D721Med (cell line): ENCODE measurements around the gene GPAT3.

Source experiments
- DNase-seq: peaks from one replicate; pipeline ENCODE4 v3.0.0; 2011; ENCODE audit warnings: low spot score; ENCODE audit not compliant: insufficient read length
- FAIRE-seq: peaks from 2 replicates; lab custom pipeline; 2011; peaks lifted over from hg19 to GRCh38; lab: Jason Lieb, UNC
- TF ChIP-seq, protein P1 (sequence below): IDR thresholded peaks from 2 replicates; pipeline ENCODE4 v1.5.1; 2012; ENCODE audit warnings: mild to moderate bottlenecking, control low read depth; ENCODE audit not compliant: insufficient read depth; ENCODE audit errors: missing control alignments

The GPAT3 gene

DNA sequence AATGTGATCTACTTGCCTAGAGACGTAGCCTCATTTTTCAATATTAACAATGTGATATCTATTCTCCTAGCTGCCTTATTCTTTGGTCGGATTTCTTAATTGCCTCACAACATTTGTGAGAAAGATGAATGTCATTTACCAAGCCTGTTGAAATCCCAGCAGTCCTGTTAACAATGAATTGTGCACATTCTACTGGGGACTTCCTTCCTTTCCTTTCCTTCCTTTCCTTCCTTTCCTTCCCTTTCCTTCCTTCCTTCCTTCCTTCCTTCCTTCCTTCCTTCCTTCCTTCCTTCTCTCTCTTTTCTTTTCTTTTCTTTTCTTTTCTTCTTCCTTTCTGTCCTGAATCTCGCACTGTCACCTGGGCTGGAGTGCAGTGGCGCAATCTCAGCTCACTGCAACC, 107.1 kb downstream of the GPAT3 start:
- DNase-seq (no peak), FAIRE-seq (no peak)
- TF ChIP-seq, protein P1, sequence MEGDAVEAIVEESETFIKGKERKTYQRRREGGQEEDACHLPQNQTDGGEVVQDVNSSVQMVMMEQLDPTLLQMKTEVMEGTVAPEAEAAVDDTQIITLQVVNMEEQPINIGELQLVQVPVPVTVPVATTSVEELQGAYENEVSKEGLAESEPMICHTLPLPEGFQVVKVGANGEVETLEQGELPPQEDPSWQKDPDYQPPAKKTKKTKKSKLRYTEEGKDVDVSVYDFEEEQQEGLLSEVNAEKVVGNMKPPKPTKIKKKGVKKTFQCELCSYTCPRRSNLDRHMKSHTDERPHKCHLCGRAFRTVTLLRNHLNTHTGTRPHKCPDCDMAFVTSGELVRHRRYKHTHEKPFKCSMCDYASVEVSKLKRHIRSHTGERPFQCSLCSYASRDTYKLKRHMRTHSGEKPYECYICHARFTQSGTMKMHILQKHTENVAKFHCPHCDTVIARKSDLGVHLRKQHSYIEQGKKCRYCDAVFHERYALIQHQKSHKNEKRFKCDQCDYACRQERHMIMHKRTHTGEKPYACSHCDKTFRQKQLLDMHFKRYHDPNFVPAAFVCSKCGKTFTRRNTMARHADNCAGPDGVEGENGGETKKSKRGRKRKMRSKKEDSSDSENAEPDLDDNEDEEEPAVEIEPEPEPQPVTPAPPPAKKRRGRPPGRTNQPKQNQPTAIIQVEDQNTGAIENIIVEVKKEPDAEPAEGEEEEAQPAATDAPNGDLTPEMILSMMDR, result no peak

DNA sequence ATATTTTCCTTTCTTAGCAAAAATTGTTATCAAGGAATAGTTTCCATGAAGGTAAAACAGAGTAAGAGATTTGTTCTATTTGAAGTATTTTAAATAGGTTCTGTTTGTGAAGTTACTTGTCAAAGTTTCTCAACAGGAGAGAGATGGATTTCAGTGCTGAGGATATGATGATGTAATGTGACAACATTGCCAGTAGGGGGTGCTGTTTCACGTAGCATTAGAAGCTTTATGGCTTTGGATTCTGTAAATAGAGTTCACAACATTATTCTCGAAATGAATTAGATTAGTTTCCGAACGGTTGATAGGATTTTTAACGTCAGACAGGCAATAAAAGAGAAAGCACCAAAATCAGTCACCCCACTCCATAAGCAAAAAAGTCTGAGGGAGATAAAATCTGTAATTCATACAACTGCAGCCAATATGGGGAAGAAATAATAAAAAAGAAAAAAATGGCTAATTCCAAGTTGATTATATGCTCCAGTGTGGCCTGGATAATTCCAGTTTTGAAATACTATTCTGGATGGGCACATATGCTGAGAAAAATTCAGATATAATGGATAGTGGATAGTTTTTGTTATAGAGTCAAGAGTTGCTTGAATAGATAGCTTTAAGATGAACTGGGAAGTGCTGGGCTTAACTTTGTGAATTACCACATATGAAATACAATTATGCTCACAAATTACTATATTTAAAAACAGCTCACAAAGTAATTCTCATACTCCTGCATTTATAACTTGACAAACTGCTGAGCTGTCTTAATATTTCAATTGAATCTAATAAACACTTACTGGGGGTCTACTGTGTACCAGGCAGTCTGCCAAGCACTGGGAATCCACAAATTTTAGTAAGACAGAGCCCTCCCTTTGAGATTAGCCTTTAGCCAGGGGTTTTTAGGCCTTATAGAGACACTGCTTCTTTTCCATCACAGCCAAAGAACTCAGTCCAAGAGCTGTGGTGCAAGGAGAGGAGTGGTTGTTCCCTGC, 109.1 kb downstream of the GPAT3 start:
- TF ChIP-seq, protein P1, result peak; percentile 98
- DNase-seq (no peak), FAIRE-seq (peak; percentile 94)

DNA sequence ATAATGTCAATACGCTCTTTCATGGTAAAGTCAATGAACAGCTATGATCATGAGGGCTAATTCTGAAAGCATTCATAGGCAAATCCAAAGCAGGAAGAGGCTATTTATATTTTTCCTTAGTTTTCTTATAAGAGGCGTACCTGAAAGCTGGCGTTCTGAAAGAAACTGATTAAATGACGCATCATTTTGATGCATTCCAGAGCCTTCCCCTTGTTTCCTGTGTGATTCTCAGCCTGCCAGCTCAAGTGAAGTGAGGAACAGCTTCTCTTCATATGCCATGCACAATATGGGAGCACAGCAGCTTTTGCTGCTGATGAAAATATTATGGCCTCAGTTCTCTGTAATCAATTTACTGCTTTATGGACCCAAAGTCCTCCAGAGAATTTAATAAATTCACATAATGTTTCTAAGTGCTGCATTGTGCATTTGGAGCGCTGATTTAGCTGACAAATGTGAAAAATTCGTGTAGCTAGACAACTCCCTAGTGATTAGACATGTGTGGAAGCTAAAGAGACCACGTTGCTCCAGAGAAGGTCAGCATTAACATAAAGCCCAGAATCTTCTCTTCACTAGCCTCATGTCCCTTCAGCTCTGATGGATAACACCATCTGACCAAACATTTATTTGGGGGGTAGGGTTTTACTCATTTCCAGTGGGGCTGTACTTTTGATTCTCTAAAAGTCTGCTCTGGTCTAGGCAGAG, 110.8 kb downstream of the GPAT3 start:
- FAIRE-seq, result no peak
- TF ChIP-seq, protein P1, result no peak
- no peak for DNase-seq

DNA sequence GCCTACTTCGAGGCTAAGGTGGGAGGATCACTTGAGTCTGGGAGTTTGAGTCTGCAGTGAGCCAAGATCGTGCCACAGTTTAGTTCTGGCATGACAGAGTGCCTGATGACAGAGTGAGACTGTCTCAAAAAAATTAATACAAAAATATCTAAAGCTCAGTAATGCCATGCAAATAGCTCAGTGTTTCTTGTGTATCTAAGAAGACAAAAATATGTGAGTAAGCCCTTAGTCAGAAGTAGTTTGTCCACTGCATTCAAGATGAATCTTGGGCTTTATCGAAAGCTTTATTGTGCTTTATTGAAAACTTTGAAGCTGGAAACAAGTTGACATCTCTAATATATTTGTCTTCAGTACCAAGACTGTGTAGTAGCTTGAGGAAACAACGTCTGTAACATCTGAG, 115.9 kb downstream of the GPAT3 start:
- TF ChIP-seq, protein P1, result no peak
- DNase-seq (no peak), FAIRE-seq (no peak)
